Measurements from ENCODE around the gene MDH2. TPM values are rescaled to one million over a fixed set of nuclear protein-coding genes. Genes with fewer than 3 reads are reported as not detected.
"Not testable (repeated sequence)": the region's sequence is repeated elsewhere in the genome, so short reads cannot be mapped to it uniquely, and the experiment has no call there.

Gene MDH2
- total RNA-seq, 1 donor from 2014 or later, result 119 TPM

- H3K27ac Mint-ChIP-seq (ENCODE audit: unreplicated experiment), result no peak overlapping the region
- H3K27me3 Mint-ChIP-seq (ENCODE audit: unreplicated experiment), result no peaks in the 10 kb centered on the region
- DNase-seq (ENCODE audit: extremely low spot score, unreplicated experiment), result no peak
- H3K4me1 Mint-ChIP-seq (ENCODE audit: unreplicated experiment), result peaks cover 6% of the 10 kb centered on the region
- no peak overlapping the region for H3K4me3 Mint-ChIP-seq (ENCODE audit: unreplicated experiment)
- no peaks in the 10 kb centered on the region for H3K9me3 Mint-ChIP-seq (ENCODE audit: unreplicated experiment)
- no peak for TF ChIP-seq CTCF (IDR thresholded peaks at IDR 0.05)
- peaks cover 13% of the 10 kb centered on the region for H3K36me3 Mint-ChIP-seq (ENCODE audit: unreplicated experiment)
Observed at GRCh38 chr7:76016191-76016947, 31.5 kb upstream of the MDH2 start.

- not testable (repeated sequence) for H3K27ac Mint-ChIP-seq (ENCODE audit: unreplicated experiment); H3K4me1 Mint-ChIP-seq (ENCODE audit: unreplicated experiment); H3K27me3 Mint-ChIP-seq (ENCODE audit: unreplicated experiment); H3K4me3 Mint-ChIP-seq (ENCODE audit: unreplicated experiment); H3K9me3 Mint-ChIP-seq (ENCODE audit: unreplicated experiment); DNase-seq (ENCODE audit: extremely low spot score, unreplicated experiment)
- H3K36me3 Mint-ChIP-seq (ENCODE audit: unreplicated experiment), result peaks cover 12% of the 10 kb centered on the region
Observed at GRCh38 chr7:76018520-76018919, 29.4 kb upstream of the MDH2 start.

GRCh38 chr7:76020031-76020714 lies 27.7 kb upstream of the MDH2 start:
- Mint-ChIP-seq H3K36me3 (ENCODE audit: unreplicated experiment) (peaks cover 14% of the 10 kb centered on the region), H3K27ac (ENCODE audit: unreplicated experiment) (no peak overlapping the region), H3K4me3 (ENCODE audit: unreplicated experiment) (no peak overlapping the region), H3K9me3 (ENCODE audit: unreplicated experiment) (no peaks in the 10 kb centered on the region), H3K27me3 (ENCODE audit: unreplicated experiment) (no peaks in the 10 kb centered on the region), H3K4me1 (ENCODE audit: unreplicated experiment) (peaks cover 2% of the 10 kb centered on the region)
- TF ChIP-seq CTCF (IDR thresholded peaks at IDR 0.05), result peak; percentile 90
- DNase-seq (ENCODE audit: extremely low spot score, unreplicated experiment), result peak; percentile 89

DNA sequence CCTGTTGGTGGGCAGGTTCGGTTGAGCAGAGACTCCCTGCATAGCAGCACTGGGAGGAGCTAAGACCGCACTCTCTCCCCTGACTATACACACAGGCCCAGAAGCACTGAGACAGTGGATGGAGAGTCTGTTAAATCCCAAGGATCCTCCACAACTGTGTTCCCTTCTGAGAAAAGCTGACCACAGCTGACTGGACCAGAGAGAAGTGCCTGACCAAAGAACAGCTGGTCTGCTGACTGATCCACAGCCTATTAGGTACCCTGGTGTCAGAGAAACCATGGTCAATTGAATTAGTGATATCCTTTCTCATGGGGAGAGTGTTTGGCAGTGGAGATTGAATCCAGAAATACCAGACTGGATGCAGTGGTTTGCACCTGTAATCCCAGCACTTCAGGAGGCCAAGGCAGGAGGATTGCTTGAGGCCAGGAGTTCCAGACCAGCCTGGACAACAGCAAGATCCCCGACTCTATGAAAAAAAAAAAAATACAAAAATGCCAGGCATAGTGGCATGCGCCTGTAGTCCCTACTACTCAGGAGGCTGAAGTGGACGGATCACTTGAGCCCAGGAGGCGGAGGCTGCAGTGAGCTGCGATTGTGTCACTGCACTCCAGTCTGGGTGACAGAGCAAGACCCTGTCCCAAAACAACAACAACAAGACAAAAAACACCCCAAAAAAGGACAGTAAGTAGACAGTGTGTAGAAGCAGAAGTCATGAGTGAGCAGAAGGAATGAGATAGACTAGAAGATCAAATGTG lies 25.7 kb upstream of the MDH2 start:
- TF ChIP-seq CTCF (IDR thresholded peaks at IDR 0.05), result no peak
- no peak for DNase-seq (ENCODE audit: extremely low spot score, unreplicated experiment)
- H3K4me1 Mint-ChIP-seq (ENCODE audit: unreplicated experiment), result peaks cover 2% of the 10 kb centered on the region
- H3K36me3 Mint-ChIP-seq (ENCODE audit: unreplicated experiment), result peaks cover 12% of the 10 kb centered on the region
- H3K4me3 Mint-ChIP-seq (ENCODE audit: unreplicated experiment), result no peak overlapping the region
- no peak overlapping the region for H3K27ac Mint-ChIP-seq (ENCODE audit: unreplicated experiment)
- no peaks in the 10 kb centered on the region for H3K9me3 Mint-ChIP-seq (ENCODE audit: unreplicated experiment)
- H3K27me3 Mint-ChIP-seq (ENCODE audit: unreplicated experiment), result no peaks in the 10 kb centered on the region

GRCh38 chr7:76023002-76023401 lies 24.9 kb upstream of the MDH2 start:
- H3K4me3 Mint-ChIP-seq (ENCODE audit: unreplicated experiment), result no peak overlapping the region
- peaks cover 2% of the 10 kb centered on the region for H3K4me1 Mint-ChIP-seq (ENCODE audit: unreplicated experiment)
- DNase-seq (ENCODE audit: extremely low spot score, unreplicated experiment), result no peak
- no peak overlapping the region for H3K27ac Mint-ChIP-seq (ENCODE audit: unreplicated experiment)
- peaks cover 12% of the 10 kb centered on the region for H3K36me3 Mint-ChIP-seq (ENCODE audit: unreplicated experiment)
- H3K9me3 Mint-ChIP-seq (ENCODE audit: unreplicated experiment), result no peaks in the 10 kb centered on the region
- TF ChIP-seq CTCF (IDR thresholded peaks at IDR 0.05), result no peak
- H3K27me3 Mint-ChIP-seq (ENCODE audit: unreplicated experiment), result no peaks in the 10 kb centered on the region

GRCh38 chr7:76029682-76030081 lies 18.2 kb upstream of the MDH2 start:
- H3K9me3 Mint-ChIP-seq (ENCODE audit: unreplicated experiment); H3K4me1 Mint-ChIP-seq (ENCODE audit: unreplicated experiment); H3K27me3 Mint-ChIP-seq (ENCODE audit: unreplicated experiment); DNase-seq (ENCODE audit: extremely low spot score, unreplicated experiment); H3K4me3 Mint-ChIP-seq (ENCODE audit: unreplicated experiment); H3K27ac Mint-ChIP-seq (ENCODE audit: unreplicated experiment): not testable (repeated sequence)
- peaks cover 11% of the 10 kb centered on the region for H3K36me3 Mint-ChIP-seq (ENCODE audit: unreplicated experiment)
